Dermis blood vessel endothelial cell (primary cell): ENCODE data around the gene MICU2. TPM values are rescaled to one million over a fixed set of nuclear protein-coding genes. Genes with fewer than 3 reads are reported as not detected.
"Not testable (repeated sequence)": the region's sequence is repeated elsewhere in the genome, so short reads cannot be mapped to it uniquely, and the experiment has no call there.

ENCODE experiments used
- DNase-seq: peaks from one replicate; pipeline ENCODE4 v3.0.0; 2010
- total RNA-seq: library from RNA; depleted of rRNA; stranded (reverse); fragments of >200 nt; gene quantifications from 2 replicates; pipeline ENCODE4 v1.2.3, GENCODE V29; 2014

Gene MICU2
- total RNA-seq, 1 donor from 2014 or later: 46.3 TPM

GRCh38 chr13:21590665-21591456 lies 13.1 kb downstream of the MICU2 start:
- DNase-seq: not testable (repeated sequence)

DNA sequence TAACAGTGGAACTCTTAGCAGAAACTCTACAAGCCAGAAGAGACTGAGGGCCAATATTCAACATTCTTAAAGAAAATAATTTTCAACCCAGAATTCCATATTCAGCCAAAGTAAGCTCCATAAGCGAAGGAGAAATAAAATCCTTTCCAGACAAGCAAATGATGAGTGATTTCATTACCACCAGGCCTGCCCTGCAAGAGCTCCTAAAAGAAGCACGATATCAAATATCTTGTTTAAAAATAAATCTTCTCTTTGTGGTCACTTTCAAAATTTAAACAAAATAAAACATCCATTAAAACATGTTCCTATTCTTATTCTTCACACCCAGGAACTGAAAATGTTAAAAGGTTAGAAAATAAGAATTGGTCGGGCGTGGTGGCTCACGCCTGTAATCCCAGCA lies 13.7 kb downstream of the MICU2 start:
- DNase-seq: no peak

DNA sequence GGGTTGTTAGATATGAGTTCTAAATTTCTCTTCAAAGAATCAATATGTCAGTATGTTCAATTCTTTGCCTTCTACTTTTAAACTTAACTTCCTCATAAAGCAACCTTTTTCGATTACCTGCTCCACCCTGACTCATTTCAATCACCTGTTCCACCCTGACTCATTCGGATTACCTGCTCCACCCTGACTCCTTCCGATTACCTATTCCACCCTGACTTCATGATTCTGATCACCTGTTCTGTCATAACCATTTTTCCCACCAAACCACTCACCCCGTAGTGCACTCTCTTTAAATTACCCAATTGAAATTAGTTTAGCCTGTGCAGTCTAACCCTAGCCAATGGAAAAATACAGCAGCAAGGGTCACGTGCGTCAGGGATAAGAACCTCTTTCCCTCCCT lies 14.5 kb downstream of the MICU2 start:
- DNase-seq: not testable (repeated sequence)

DNA sequence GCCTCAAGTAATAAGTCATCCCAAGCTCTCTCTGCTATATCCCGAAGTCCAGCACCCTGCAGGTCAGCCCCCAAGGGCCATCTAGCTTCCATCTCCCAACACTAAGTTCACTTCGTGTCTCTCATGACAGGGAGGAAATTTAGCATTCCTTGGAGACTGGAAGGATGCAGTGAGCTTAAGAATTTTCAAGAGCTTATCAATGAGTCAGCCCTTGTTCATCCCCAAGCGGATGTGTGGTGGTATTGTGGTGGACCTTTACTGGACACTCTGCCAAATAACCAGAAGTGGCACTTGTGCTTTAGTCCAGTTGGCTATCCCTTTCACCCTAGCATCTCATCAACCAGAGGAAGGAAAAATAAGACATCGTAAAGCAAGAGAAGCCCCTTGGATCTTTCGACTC lies 15.6 kb downstream of the MICU2 start:
- DNase-seq: peak; percentile 78

DNA sequence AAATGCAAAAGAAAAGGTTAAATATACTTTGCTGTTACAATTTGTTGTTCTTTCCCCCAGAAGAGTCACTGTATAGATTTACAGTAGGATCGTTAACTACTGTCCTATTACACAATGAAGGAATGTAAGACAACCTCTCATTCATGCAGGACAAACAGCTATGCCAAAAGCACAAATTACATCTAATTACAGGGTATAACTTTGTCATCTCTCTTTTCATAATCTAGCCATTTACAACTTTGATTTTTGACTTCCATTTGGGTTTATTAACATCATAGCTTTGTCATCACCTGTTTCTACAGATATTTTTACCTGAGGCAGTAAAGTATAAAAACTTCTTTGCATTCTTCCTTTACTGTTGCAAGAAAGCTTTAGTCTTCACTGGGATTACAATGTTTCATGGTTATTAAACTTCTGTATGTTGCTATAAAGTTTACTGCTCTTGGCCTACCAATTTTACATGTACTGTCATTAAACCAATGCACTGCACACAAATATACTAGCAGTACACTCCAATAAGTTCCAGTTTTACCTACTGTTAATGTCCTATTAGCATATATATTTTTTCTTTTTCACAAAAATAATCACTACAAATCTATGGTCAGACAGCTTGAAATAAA lies 18.9 kb downstream of the MICU2 start:
- DNase-seq: no peak

GRCh38 chr13:21583478-21583877 lies 20.5 kb downstream of the MICU2 start:
- peak; percentile 97 for DNase-seq

GRCh38 chr13:21580736-21581135 lies 23.2 kb downstream of the MICU2 start:
- no peak for DNase-seq

DNA sequence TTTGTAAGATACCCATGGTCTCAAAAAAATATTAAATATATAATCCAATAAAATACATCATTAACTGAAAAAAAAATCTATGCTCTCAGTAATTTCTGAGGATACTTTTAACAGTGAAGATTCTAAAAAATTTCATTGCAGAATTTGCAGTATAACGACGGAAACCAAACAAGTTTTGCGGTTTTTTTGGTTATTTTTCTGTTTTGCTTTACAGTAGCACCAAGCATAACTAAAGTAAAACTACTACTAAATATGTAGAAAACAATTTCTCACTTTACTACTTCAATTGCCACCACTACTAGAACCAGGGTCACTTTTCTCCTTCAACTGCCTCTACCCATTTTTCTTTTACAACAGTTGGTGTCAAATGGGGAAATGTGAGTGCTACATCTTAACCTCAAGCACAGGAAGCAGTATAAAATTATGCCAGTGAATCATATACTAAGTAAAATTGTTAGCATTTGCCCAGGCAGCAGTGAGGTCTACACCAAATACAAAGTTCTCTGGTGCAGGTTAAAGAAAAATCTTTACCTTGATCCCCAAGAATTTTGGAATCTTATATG lies 24.1 kb downstream of the MICU2 start:
- DNase-seq: peak; percentile 24

- no peak for DNase-seq
These were observed 25.2 kb downstream of the MICU2 start for GRCh38 chr13:21578748-21579147.

DNA sequence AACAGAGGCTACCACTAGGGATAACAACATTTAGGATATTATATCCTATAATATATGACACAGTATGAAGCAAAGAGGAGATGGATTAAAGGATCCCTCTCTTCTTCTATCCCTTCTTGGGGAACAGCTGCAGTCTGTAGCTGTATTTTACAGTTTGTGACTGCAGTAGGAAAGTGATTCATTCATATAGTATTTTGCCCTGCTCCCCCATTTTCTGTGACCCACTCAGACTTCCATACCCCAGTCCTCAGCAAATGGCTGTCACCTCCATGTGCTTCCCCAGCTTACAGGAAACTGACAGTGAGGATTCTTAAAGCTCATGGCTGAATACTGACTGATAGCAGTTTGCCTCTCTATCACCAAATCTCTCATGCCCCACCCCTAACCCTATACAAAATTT lies 27.5 kb downstream of the MICU2 start:
- DNase-seq: peak; percentile 37

- DNase-seq: no peak
These were observed 29.9 kb downstream of the MICU2 start for GRCh38 chr13:21573920-21574712.

DNA sequence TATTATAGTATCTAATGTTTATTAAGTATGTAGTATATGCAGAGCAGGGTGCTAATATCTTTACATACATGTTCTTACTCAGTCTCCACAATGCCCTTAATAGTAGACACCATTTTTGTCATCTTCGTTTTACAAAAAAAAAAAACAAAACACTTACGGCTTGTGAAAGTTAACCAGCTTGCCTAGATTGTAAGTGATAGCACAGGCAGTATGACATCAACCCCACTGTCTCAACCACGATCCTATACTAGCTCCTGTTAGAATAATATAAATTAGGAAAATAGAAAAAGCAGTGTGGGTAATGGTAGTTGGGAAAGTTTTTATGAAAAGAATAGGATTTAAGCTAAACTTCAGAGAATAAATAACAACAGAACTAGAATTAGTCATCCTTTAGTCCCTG lies 34.3 kb downstream of the MICU2 start:
- no peak for DNase-seq

DNA sequence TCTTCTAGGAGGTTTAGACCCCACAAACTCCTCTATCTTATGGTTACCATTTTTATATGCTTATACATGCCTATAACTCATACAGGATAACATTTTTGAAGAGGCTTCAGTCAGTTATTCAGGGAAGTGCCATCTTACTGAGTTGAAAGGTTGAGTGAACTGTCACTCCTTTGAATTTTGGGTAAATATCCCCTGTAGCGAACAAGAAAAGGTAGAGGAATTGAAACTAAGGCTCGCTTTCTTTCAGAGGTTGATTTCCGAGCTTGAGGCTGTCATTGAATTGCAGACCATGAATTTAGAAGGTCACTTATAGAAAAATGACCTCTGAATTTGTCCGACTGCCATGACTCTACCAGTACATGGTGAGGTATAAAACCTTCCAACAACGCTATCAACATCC lies 35.1 kb downstream of the MICU2 start:
- no peak for DNase-seq

DNA sequence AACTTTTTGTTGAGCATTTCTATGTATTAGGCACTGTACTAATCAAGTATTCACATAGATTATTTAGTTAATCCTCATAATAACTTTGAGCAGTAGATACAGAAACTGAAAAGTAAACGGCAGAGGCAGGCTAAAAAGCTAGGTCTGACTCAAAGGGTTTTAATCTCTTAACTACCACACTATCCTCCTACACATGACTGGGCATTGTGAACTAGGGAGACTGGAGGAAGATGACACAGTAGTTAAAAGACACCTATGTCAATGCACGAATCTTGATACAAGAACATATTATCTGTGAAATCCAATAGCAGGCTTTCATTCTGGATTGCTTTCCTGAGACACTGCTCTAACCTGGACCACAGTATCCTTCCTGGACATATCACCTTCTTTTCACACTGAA lies 36.3 kb downstream of the MICU2 start:
- no peak for DNase-seq

GRCh38 chr13:21557995-21558394 lies 46.0 kb downstream of the MICU2 start:
- peak; percentile 37 for DNase-seq

DNA sequence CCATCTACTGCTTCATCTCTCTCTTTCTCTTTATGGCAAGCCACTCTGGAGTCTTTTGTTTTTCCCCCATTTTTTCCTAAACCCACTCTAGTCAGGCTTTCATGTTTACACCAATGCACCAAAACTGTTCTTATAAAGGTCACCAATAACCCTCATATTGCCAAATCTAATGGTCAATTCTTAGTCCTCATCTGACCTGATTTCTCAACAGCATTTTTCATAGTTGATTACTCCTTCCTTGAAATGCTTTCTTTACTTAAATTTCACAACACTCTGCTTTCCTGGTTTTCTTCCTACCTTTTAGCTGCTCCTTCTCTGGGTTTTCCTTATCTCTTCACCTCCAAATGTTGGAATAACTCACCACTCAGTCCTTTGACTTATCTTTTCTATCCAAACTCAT lies 47.9 kb downstream of the MICU2 start:
- no peak for DNase-seq

DNA sequence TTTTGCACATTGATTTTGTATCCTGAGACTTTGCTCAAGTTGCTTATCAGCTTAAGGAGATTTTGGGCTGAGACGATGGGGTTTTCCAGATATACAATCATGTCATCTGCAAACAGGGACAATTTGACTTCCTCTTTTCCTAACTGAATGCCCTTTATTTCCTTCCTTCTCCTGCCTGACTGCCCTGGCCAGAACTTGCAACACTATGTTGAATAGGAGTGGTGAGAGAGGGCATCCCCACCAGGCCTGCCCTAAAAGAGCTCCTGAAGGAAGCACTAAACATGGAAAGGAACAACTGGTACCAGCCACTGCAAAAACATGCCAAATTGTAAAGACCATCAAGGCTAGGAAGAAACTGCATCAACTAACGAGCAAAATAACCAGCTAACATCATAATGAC lies 50.7 kb downstream of the MICU2 start:
- not testable (repeated sequence) for DNase-seq

GRCh38 chr13:21550918-21551317 lies 53.1 kb downstream of the MICU2 start:
- DNase-seq: no peak

DNA sequence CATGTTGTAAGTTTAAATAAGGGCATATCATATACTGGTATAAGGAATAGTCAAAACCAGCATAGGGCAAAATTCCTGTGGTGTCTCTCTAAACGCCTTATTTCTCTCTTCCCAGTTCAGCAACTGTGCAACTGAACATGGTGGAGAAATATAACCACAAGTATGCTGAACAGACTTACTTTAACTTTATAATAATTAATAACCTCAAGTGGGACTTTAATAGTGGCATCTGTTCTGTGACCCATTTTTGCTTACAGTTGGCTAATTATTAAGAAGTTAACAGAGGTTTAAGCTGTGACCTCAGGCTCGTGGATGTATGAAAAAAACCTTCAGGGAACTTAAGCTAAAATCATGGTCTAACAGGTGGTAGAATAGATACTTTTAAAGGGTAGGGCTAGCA lies 54.3 kb downstream of the MICU2 start:
- no peak for DNase-seq

- DNase-seq: no peak
These were observed 55.4 kb downstream of the MICU2 start for GRCh38 chr13:21548577-21548976.

GRCh38 chr13:21546372-21546771 lies 57.6 kb downstream of the MICU2 start:
- DNase-seq: no peak

GRCh38 chr13:21544515-21544914 lies 59.5 kb downstream of the MICU2 start:
- DNase-seq: no peak

GRCh38 chr13:21542563-21542962 lies 61.4 kb downstream of the MICU2 start:
- DNase-seq: no peak
